OCI-LY3 (cell line): ENCODE data around the gene BRICD5.

Source experiments
- H2AFZ ChIP-seq: fragments of 200-600, 300-600 bp; shearing (Covaris generic); 2 replicates; pipeline ENCODE4 v1.6.0; 2014; ENCODE audit warnings: antibody characterized with exemption, low read depth, low read length
- H3K27ac ChIP-seq: fragments of 200-600, 300-600 bp; sonication (generic); 2 replicates; pipeline ENCODE4 v1.5.1; 2014; ENCODE audit warnings: mild to moderate bottlenecking, low read length, moderate library complexity, mixed read lengths
- H3K27me3 ChIP-seq: fragments of 200-600, 300-600 bp; sonication (generic); 2 replicates; pipeline ENCODE4 v1.6.1; 2014; ENCODE audit warnings: low read depth, low read length, mixed read lengths
- H3K36me3 ChIP-seq: fragments of 200-600, 300-600 bp; sonication (generic); replicated peaks from 2 replicates; pipeline ENCODE3; 2014; ENCODE audit warnings: low read depth, low read length, mixed read lengths
- H3K4me1 ChIP-seq: fragments of 300-600, 200-600 bp; sonication (generic); 2 replicates; pipeline ENCODE4 v1.6.1; 2014; ENCODE audit warnings: low read length, mixed read lengths
- H3K4me2 ChIP-seq: fragments of 200-600, 300-600 bp; sonication (generic); 2 replicates; pipeline ENCODE4 v1.6.1; 2014; ENCODE audit warnings: low read length, mixed read lengths
- H3K4me3 ChIP-seq: fragments of 300-600, 200-600 bp; sonication (generic); 2 replicates; pipeline ENCODE4 v1.5.1; 2014; ENCODE audit warnings: antibody characterized with exemption, mild to moderate bottlenecking, low read length, moderate library complexity
- H3K79me2 ChIP-seq: fragments of 300-600, 200-600 bp; shearing (Covaris generic); 2 replicates; pipeline ENCODE4 v1.6.1; 2014; ENCODE audit warnings: mild to moderate bottlenecking, low read length, mixed read lengths
- H3K9ac ChIP-seq: fragments of 300-600, 200-600 bp; shearing (Covaris generic); 2 replicates; pipeline ENCODE4 v1.6.0; 2014; ENCODE audit warnings: mild to moderate bottlenecking, low read length, moderate library complexity
- H3K9me3 ChIP-seq: fragments of 200-600, 300-600 bp; shearing (Covaris generic); 2 replicates; pipeline ENCODE4 v1.6.1; 2014; ENCODE audit warnings: low read length, mixed read lengths; ENCODE audit not compliant: insufficient read depth
- H4K20me1 ChIP-seq: fragments of 200-600, 300-600 bp; sonication (generic); 2 replicates; pipeline ENCODE4 v1.6.1; 2016; ENCODE audit warnings: low read length, mixed read lengths; ENCODE audit not compliant: insufficient read depth
- EZH2phosphoT487 ChIP-seq: fragments of 200-600 bp; shearing (Covaris generic); IDR thresholded peaks from 2 replicates; pipeline ENCODE4 v1.6.1; 2018; ENCODE audit warnings: antibody characterized with exemption, mixed run types, low read depth
- TF ChIP-seq, protein P1 (sequence below): fragments of 200-600, 300-600 bp; sonication (generic); IDR thresholded peaks from 2 replicates; pipeline ENCODE4 v1.5.1; 2014; ENCODE audit warnings: antibody characterized with exemption, low read length, low read depth

Gene BRICD5

DNA sequence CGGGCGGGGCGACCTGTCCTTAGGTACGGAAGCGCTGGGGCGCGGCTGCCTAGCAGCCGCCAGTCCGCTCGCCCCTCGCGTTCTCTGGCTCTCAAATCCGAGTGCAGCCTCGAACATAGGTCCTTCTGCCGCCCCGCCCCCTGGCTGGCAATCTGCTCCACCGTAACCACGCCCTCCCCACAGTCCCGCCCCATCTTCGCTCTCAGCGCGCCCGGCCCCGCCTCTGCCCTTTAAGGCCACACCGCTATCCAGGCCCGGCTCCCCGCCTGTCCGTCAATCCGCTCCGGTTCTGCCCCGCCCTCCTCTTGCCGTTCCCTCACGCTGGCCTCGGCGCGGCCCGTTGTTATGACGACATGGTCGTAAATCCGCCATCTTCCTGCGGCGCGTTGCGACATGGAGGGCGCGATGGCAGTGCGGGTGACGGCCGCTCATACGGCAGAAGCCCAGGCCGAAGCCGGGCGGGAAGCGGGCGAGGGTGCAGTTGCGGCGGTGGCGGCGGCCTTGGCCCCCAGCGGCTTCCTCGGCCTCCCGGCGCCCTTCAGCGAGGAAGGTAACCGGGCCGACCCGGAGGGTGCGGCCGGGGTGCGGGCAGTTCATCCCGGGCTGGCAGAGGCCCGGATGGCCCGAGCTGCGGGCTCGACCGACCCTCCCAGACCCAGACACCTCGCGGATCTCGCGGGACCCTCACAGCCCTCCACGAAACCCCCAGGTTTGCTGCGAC lies 12.7 kb upstream of the BRICD5 start, which contains the start of gene E4F1:
Gene E4F1, plus strand, starts transcription at position 371 of the 721 bp plus-strand sequence. Its CDS starts 23 bp downstream, at position 394.
- H2AFZ ChIP-seq: peak within 1 kb of the TSS; percentile 78; the same call in 1 of the 2 replicates

DNA sequence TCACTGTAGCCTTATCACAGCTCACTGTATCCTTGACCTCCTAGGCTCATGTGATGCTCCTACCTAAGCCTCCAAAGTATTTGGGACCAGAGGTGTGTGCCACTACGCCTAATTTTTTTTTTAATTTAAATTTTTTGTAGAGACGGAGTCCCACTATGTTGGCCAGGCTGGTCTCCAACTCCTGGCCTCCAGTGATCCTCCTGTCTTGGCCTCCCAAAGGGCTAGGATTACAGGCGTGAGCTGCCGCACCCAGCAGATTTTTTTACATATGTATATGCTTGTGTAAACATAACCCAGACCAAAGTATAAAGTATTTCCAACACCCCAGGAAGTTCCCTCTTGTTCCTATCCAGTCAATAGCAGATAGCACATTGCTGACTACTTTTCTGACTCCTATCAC lies 5.7 kb upstream of the BRICD5 start:
- Histone ChIP-seq H3K79me2 (peaks cover 20% of the 10 kb centered on the region), H3K9ac (no peak overlapping the region), H3K4me3 (peak overlapping the region; percentile 84), H3K27ac (no peak overlapping the region), H3K9me3 (no peaks in the 10 kb centered on the region), H3K36me3 (peaks cover 10% of the 10 kb centered on the region), H4K20me1 (peaks cover 7% of the 10 kb centered on the region), H2AFZ (no peak overlapping the region), H3K4me1 (peaks cover 12% of the 10 kb centered on the region), H3K4me2 (peak overlapping the region; percentile 36), H3K27me3 (no peaks in the 10 kb centered on the region)
- TF ChIP-seq EZH2phosphoT487: no peak
- TF ChIP-seq, protein P1, sequence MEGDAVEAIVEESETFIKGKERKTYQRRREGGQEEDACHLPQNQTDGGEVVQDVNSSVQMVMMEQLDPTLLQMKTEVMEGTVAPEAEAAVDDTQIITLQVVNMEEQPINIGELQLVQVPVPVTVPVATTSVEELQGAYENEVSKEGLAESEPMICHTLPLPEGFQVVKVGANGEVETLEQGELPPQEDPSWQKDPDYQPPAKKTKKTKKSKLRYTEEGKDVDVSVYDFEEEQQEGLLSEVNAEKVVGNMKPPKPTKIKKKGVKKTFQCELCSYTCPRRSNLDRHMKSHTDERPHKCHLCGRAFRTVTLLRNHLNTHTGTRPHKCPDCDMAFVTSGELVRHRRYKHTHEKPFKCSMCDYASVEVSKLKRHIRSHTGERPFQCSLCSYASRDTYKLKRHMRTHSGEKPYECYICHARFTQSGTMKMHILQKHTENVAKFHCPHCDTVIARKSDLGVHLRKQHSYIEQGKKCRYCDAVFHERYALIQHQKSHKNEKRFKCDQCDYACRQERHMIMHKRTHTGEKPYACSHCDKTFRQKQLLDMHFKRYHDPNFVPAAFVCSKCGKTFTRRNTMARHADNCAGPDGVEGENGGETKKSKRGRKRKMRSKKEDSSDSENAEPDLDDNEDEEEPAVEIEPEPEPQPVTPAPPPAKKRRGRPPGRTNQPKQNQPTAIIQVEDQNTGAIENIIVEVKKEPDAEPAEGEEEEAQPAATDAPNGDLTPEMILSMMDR: no peak

More for the DNA sequence above, 12.7 kb upstream of the BRICD5 start, which contains the start of gene E4F1:
- no peaks in the 10 kb centered on the region for H3K9me3 ChIP-seq
- no peaks in the 10 kb centered on the region for H3K27me3 ChIP-seq
- H3K79me2 ChIP-seq: peaks cover 46% of the 10 kb centered on the region
- H3K4me1 ChIP-seq: peaks cover 5% of the 10 kb centered on the region; the same call in 1 of the 2 replicates
- H3K36me3 ChIP-seq: peaks cover 2% of the 10 kb centered on the region
- H3K4me2 ChIP-seq: peak within 1 kb of the TSS; percentile 89
- H4K20me1 ChIP-seq: peaks cover 13% of the 10 kb centered on the region
- H3K9ac ChIP-seq: peak within 1 kb of the TSS; percentile 86
- H3K27ac ChIP-seq: peak within 1 kb of the TSS; percentile 51
- H3K4me3 ChIP-seq: peak within 1 kb of the TSS; percentile 92
- TF ChIP-seq, protein P1: no peak
- TF ChIP-seq EZH2phosphoT487: no peak

DNA sequence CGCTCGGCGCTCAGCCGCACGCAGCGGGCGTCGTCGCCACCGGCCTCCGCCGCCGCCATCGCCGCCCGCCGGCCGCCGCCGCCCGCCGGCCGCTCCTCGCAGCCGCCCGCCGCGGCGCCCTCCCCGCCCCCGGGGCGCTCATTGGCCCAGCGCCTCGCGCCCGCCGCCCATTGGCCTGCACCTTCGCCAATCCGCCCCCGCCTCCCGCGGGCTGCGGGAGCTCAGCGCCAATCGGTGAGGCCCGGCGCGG lies 4.0 kb upstream of the BRICD5 start, which contains the start of gene PGP:
Gene PGP, minus strand, starts transcription at position 122 of the 250 bp plus-strand sequence. Its CDS starts 63 bp downstream, at position 59.
- H2AFZ ChIP-seq: no peak within 1 kb of the TSS; the same call in 1 of the 2 replicates
- TF ChIP-seq, protein P1: no peak
- no peak for TF ChIP-seq EZH2phosphoT487

DNA sequence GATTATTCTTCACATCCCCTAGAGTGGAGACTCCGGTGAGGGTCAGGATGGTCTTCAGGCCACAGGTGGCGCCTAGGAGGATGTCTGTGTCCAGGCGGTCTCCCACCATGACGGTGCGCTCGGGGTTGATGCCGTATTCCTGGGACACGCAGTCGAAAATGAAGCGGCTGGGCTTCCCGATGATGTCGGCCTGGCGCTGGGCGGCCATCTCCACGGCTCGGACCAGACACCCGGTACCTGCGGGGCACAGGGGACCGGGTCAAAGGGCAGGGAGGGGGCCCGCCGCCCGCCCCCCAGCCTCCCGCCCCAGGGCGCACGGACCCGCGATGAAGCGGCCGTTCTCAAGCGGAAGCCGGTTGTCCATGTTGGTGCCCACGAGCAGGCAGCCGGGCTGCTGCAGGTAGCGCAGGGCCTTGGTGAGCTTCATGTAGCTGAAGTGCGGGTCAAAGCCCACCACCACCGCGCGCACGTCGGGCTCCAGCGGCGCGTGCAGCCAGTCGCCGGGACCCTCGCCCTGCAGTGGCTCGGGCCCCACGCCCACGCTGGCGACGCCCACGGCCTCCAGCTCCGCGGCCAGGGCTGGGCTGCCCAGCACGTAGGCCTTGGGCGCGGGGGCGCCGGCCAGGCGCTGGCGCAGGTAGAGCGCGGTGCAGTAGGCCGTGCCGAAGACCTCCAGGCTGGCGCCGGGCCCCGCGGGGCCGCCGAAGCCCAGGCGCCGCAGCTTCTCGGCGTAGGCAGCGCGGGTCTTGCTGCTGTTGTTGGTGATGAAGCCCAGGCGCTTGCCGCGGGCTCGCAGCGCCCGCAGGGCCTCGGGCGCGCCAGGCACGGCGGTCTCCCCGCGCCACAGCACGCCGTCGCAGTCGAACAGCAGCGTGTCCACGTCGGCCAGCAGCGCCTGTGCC lies 3.4 kb upstream of the BRICD5 start:
- H3K4me1 ChIP-seq: peaks cover 12% of the 10 kb centered on the region
- H3K4me2 ChIP-seq: peak overlapping the region; percentile 88
- peaks cover 13% of the 10 kb centered on the region for H3K36me3 ChIP-seq
- H3K9me3 ChIP-seq: no peaks in the 10 kb centered on the region
- H3K79me2 ChIP-seq: peaks cover 20% of the 10 kb centered on the region
- no peak overlapping the region for H3K27ac ChIP-seq
- H2AFZ ChIP-seq: no peak overlapping the region
- H3K4me3 ChIP-seq: peak overlapping the region; percentile 98
- H3K9ac ChIP-seq: peak overlapping the region; percentile 81
- TF ChIP-seq EZH2phosphoT487: no peak
- TF ChIP-seq, protein P1: no peak
- H3K27me3 ChIP-seq: no peaks in the 10 kb centered on the region
- peaks cover 7% of the 10 kb centered on the region for H4K20me1 ChIP-seq

More for the DNA sequence above, 4.0 kb upstream of the BRICD5 start, which contains the start of gene PGP:
- Histone ChIP-seq H3K79me2 (peaks cover 20% of the 10 kb centered on the region), H3K36me3 (peaks cover 10% of the 10 kb centered on the region), H3K9me3 (no peaks in the 10 kb centered on the region), H3K27ac (peak within 1 kb of the TSS; percentile 68), H3K9ac (peak within 1 kb of the TSS; percentile 82), H3K27me3 (no peaks in the 10 kb centered on the region), H3K4me2 (peak within 1 kb of the TSS; percentile 88), H3K4me3 (peak within 1 kb of the TSS; percentile 98), H4K20me1 (peaks cover 7% of the 10 kb centered on the region), H3K4me1 (peaks cover 12% of the 10 kb centered on the region)
